ENCODE measurements around the gene RHBDD1. TPM values are rescaled to one million over a fixed set of nuclear protein-coding genes. Genes with fewer than 3 reads are reported as not detected.

Gene RHBDD1
- total and polyA plus RNA-seq, 9 donors: 11.5 to 95.8 (median 49.5) TPM

DNA sequence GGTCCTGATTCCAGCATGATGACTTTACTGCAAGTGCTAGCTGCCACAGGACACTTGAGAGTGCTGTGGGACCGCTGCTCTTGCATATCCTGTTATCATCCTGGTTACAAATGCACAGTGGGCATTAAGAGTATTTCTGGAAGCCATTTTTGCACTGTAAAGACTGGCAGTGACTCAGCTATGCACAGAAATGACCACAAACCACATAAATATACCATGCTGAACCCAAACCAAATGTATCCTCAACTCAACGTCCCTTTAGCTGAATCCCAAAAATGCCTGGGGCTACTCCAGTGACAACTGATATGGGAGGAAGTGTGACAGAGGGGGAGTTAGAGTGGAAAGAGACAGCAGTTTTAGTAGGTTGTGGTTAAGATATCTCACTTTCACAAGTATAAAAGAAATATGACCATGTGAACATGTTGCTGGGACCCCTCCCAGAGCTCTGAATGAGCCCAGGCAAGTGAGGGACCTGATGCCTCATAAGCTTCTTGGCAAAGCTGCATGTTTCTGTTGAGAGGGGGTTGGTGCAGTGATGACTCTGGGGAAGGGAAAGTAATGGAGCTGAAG, 37.3 kb downstream of the RHBDD1 start:
- WGBS, 3 donors: 74 to 87% (median 74%) methylated on average over 2 of the region's 2 CpGs
- TF ChIP-seq POLR2A (IDR thresholded peaks at IDR 0.05) (no peak), EP300 (IDR thresholded peaks at IDR 0.05) (no peak)
- TF ChIP-seq, protein P1, sequence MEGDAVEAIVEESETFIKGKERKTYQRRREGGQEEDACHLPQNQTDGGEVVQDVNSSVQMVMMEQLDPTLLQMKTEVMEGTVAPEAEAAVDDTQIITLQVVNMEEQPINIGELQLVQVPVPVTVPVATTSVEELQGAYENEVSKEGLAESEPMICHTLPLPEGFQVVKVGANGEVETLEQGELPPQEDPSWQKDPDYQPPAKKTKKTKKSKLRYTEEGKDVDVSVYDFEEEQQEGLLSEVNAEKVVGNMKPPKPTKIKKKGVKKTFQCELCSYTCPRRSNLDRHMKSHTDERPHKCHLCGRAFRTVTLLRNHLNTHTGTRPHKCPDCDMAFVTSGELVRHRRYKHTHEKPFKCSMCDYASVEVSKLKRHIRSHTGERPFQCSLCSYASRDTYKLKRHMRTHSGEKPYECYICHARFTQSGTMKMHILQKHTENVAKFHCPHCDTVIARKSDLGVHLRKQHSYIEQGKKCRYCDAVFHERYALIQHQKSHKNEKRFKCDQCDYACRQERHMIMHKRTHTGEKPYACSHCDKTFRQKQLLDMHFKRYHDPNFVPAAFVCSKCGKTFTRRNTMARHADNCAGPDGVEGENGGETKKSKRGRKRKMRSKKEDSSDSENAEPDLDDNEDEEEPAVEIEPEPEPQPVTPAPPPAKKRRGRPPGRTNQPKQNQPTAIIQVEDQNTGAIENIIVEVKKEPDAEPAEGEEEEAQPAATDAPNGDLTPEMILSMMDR (IDR thresholded peaks at IDR 0.05): no peak
- Histone ChIP-seq H3K27ac (no peak overlapping the region), H3K4me1 (ENCODE audit: insufficient read depth) (peaks cover 1% of the 10 kb centered on the region), H3K27me3 (no peaks in the 10 kb centered on the region), H3K36me3 (no peaks in the 10 kb centered on the region), H3K9me3 (no peaks in the 10 kb centered on the region), H3K4me3 (no peak overlapping the region)
- no peak for DNase-seq
- intact Hi-C loops (cut with DNase I): no loop called here

GRCh38 chr2:226873826-226874225, 38.0 kb downstream of the RHBDD1 start:
- Histone ChIP-seq H3K27me3 (no peaks in the 10 kb centered on the region), H3K4me1 (ENCODE audit: insufficient read depth) (no peaks in the 10 kb centered on the region), H3K27ac (no peak overlapping the region), H3K9me3 (no peaks in the 10 kb centered on the region), H3K4me3 (no peak overlapping the region), H3K36me3 (no peaks in the 10 kb centered on the region)
- intact Hi-C loops (cut with DNase I): no loop called here
- DNase-seq: no peak
- 86 to 93% (median 91%) methylated on average over 1 of the region's 1 CpG for WGBS, 3 donors
- TF ChIP-seq EP300 (IDR thresholded peaks at IDR 0.05) (no peak), POLR2A (IDR thresholded peaks at IDR 0.05) (no peak)
- TF ChIP-seq, protein P1 (IDR thresholded peaks at IDR 0.05): no peak

DNA sequence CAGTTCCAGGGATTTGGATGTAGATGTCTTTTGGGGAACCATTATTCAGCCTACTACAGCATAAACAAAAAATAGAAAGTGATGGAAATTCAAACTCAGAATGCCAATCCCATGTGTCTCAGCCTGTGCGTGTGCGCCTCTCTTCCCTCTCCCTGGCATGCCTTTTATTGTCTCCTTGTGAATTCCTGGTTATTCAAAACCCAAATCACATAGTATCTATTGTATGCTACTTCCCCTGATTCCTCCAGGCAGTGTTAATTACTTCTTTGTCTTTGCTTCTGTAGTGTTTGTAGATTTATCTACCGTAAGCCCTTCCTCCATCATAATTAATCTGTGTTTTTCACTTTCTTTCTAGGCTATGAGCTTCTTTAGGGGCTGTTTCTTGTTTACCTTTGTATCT, 38.9 kb downstream of the RHBDD1 start:
- intact Hi-C loops (cut with DNase I): no loop called here
- Histone ChIP-seq H3K27me3 (no peaks in the 10 kb centered on the region), H3K27ac (no peak overlapping the region), H3K9me3 (no peaks in the 10 kb centered on the region), H3K36me3 (no peaks in the 10 kb centered on the region), H3K4me3 (no peak overlapping the region), H3K4me1 (ENCODE audit: insufficient read depth) (no peaks in the 10 kb centered on the region)
- 96 to 100% (median 97%) methylated on average over 3 of the region's 3 CpGs for WGBS, 3 donors
- TF ChIP-seq EP300 (IDR thresholded peaks at IDR 0.05) (no peak), POLR2A (IDR thresholded peaks at IDR 0.05) (no peak)
- TF ChIP-seq, protein P1 (IDR thresholded peaks at IDR 0.05): no peak
- no peak for DNase-seq

DNA sequence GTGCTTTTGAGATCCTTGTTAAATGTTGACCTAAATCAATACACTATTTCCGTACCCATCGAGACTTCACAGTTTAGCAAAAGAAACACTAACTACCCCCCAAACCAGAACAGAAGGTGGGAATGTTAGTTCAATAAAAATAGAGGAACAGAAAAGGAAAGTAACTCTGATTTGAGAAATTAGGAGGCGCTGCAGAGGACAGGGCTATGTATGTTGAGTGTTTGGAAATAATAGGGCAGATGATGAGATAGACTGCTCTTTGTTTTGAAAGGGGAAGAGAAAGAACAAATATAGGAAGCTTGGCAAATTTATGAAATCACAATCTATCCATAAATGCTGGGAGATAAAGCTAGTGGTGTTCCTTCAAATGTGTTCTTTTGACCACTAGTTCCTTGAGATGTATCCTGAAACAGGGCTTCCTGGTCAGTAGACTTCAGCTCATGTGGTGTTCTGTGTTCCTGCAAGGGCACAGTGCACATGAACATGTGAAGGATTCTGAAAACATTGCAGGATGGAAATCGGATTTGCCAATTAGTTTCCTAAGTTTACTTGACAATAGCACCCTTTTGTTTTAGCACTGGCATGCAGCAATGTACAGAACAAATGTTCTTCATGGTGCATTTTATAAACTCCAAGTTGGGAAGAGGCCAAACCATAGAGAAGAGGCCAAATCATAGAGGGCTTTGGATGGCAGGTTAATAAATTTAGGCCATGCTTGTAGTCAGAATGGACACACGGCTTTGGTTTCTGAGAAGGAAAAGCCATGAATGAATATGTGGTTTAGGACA, 39.8 kb downstream of the RHBDD1 start:
- intact Hi-C loops (cut with DNase I): no loop called here
- H3K27ac ChIP-seq: no peak overlapping the region
- 97 to 98% (median 97%) methylated on average over 5 of the region's 5 CpGs for WGBS, 3 donors

More for the DNA sequence above, 39.8 kb downstream of the RHBDD1 start:
- Histone ChIP-seq H3K36me3 (no peaks in the 10 kb centered on the region), H3K4me3 (no peak overlapping the region), H3K9me3 (no peaks in the 10 kb centered on the region), H3K4me1 (ENCODE audit: insufficient read depth) (no peaks in the 10 kb centered on the region), H3K27me3 (no peaks in the 10 kb centered on the region)
- DNase-seq: no peak
- TF ChIP-seq EP300 (IDR thresholded peaks at IDR 0.05): no peak
- TF ChIP-seq, protein P1 (IDR thresholded peaks at IDR 0.05): no peak
- TF ChIP-seq POLR2A (IDR thresholded peaks at IDR 0.05): no peak
